T-helper 1 cell treated with Interleukin-12 subunit alpha and Interleukin-12 subunit beta and Interleukin-4 antibody, amounts not matched to agents 30 μg/mL and 1 μg/mL, for 36 hours (primary cell): ENCODE results near the gene ZNF180.
"Not testable (repeated sequence)": the region's sequence is repeated elsewhere in the genome, so short reads cannot be mapped to it uniquely, and the experiment has no call there.

ENCODE experiments used
- H3K27ac Mint-ChIP-seq: one replicate; pipeline ENCODE4 v1.8.0; 2021; ENCODE audit warnings: mild to moderate bottlenecking, mixed read lengths
- H3K27me3 Mint-ChIP-seq: one replicate; pipeline ENCODE4 v1.8.0; 2021; ENCODE audit warnings: low read depth, mixed read lengths
- H3K36me3 Mint-ChIP-seq: one replicate; pipeline ENCODE4 v1.8.0; 2021; ENCODE audit warnings: low read depth, mixed read lengths
- H3K4me1 Mint-ChIP-seq: one replicate; pipeline ENCODE4 v1.8.0; 2021; ENCODE audit warnings: low read depth, mixed read lengths
- H3K4me3 Mint-ChIP-seq: one replicate; pipeline ENCODE4 v1.8.0; 2021; ENCODE audit warnings: mild to moderate bottlenecking, moderate library complexity, mixed read lengths
- H3K9me3 Mint-ChIP-seq: one replicate; pipeline ENCODE4 v1.8.0; 2021; ENCODE audit warnings: mixed read lengths

ZNF180 gene

DNA sequence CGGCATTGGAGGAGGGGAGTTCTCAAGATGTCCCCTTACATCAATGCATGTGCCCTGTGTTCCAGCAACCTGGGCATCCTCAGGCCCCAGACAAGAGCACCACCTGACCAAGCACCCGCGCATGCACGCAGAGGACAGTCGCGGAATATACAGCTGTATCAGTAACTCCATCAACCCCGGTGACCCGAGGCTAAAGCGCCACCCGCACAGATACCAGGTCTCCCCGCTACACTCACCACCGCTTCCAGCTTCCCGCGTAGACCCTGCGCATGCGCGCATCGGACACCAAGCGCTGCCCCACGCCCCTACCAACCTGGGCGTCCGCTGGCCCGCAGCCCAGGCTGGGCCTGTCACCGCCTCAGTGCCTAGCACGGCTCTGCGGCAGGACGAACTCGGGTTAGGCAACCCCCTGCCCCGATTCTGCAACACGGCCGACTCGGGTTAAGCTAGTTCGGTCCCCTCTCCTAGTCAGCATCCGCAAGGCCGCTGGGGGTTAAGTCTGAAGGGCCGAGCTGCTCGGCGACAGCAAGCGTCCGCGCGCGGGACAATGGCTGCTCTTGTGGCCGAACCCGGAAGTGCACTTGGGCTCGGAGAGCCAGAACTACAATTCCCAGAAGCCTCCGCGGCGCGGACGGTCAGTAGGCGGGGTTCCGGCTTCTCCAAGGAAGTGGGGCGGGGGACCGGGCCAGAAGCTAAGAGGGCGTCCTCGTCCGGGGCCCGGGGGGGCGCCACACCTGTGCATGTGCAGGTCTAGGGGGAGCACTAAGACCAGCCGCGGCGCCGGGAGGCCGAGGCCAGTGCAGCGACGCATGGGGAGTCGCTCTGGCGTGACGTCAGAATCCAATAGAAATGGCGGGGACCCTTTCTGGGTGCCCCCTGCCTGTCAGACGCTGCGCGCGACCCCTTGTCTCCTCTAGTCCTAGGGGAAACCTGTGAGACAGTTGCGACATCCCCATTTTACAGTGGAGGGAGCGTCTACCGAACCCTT is at the start of gene ZNF180:
ZNF180 (minus strand) TSS at position 561 of the 988 bp plus-strand sequence. CDS start 3,188 bp downstream, outside the sequence.
- Mint-ChIP-seq H3K9me3 (peaks cover 68% of the 10 kb centered on the region), H3K4me1 (peaks cover 23% of the 10 kb centered on the region), H3K4me3 (peak within 1 kb of the TSS; percentile 95), H3K27ac (peak within 1 kb of the TSS; percentile 88), H3K36me3 (peaks cover 50% of the 10 kb centered on the region), H3K27me3 (peaks cover 2% of the 10 kb centered on the region)

DNA sequence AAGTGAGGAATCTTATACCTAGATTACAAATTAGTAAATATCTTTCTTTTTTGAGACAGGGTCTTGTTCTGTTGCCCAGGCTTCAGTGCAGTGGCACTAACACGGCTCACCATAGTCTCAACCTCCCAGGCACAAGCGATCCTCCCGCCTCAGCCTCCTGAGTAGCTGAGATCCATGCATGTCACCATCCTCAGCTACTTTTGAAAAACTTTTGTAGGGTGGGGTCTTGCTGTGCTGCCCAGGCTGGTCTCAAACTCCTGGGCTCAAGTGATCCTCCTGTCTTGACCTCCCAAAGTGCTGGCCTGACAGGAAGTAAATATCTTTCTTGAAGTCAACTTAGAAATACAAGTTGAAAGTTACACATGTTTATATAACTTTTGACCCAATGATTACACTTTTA is 49.2 kb upstream of the ZNF180 start:
- Mint-ChIP-seq H3K27ac (no peak overlapping the region), H3K36me3 (no peaks in the 10 kb centered on the region), H3K9me3 (peaks cover 43% of the 10 kb centered on the region), H3K4me1 (no peaks in the 10 kb centered on the region), H3K27me3 (no peaks in the 10 kb centered on the region), H3K4me3 (no peak overlapping the region)

DNA sequence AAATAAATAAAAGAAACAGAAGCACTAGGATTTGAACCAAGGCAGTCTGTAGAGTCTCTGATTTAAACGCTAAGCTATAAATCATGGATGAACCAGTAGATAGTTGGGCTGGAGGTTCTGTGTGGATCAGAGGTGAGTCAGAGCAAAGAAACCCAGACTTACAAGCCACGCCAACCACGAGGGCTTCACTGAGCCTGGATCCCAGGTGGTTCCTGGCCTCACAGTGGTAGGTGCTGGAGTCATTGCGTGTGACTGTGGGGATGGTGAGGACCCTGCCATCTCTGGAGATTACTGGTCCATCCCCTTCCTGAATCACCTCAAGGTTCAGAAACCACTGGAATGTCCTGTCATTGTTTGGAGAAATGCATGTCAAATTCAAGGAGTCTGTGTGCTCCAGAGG is 48.4 kb upstream of the ZNF180 start:
- H3K36me3 Mint-ChIP-seq: no peaks in the 10 kb centered on the region
- H3K27ac Mint-ChIP-seq: no peak overlapping the region
- H3K4me3 Mint-ChIP-seq: no peak overlapping the region
- peaks cover 50% of the 10 kb centered on the region for H3K9me3 Mint-ChIP-seq
- no peaks in the 10 kb centered on the region for H3K27me3 Mint-ChIP-seq
- H3K4me1 Mint-ChIP-seq: no peaks in the 10 kb centered on the region

DNA sequence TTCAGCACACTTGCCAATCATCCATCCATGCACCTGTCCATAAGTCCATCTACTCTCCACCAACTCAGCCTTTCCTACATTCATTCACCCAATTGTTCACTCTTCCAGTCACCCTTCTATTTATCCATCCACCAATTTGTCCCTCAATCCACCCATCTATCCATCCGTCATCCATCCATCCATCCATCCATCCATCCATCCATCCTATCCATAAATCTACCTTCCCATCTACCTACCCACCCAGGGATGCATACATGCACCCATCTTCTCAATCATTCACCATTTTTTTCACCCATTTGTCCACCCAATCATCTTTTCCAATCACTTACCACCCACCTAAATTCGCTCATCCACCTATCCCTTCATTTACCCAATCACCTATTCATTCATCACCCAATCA is 43.7 kb upstream of the ZNF180 start:
- no peaks in the 10 kb centered on the region for H3K36me3 Mint-ChIP-seq
- no peaks in the 10 kb centered on the region for H3K4me1 Mint-ChIP-seq
- no peaks in the 10 kb centered on the region for H3K27me3 Mint-ChIP-seq
- no peak overlapping the region for H3K4me3 Mint-ChIP-seq
- no peak overlapping the region for H3K27ac Mint-ChIP-seq
- peaks cover 60% of the 10 kb centered on the region for H3K9me3 Mint-ChIP-seq

DNA sequence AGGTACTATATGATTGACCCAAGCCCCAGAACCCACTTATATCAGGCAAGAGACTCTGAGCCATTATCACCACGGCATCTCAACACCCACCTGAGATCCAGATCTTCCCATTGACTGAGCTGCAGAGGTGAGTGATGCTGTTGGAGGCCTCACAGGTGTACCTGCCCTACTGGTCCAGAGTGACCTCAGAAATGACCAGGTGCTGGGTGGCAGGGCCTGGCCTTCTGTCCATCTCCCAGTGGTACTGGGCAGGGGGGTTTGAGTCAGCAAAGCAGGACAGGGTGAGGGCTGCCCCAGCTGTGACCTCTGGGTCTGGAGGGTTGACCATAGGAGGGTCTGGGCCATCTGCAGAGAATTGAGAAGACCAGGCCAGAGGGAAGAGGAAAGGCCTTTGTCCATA is 42.3 kb upstream of the ZNF180 start:
- peaks cover 58% of the 10 kb centered on the region for H3K9me3 Mint-ChIP-seq
- no peak overlapping the region for H3K27ac Mint-ChIP-seq
- no peaks in the 10 kb centered on the region for H3K4me1 Mint-ChIP-seq
- H3K27me3 Mint-ChIP-seq: no peaks in the 10 kb centered on the region
- H3K4me3 Mint-ChIP-seq: no peak overlapping the region
- no peaks in the 10 kb centered on the region for H3K36me3 Mint-ChIP-seq

DNA sequence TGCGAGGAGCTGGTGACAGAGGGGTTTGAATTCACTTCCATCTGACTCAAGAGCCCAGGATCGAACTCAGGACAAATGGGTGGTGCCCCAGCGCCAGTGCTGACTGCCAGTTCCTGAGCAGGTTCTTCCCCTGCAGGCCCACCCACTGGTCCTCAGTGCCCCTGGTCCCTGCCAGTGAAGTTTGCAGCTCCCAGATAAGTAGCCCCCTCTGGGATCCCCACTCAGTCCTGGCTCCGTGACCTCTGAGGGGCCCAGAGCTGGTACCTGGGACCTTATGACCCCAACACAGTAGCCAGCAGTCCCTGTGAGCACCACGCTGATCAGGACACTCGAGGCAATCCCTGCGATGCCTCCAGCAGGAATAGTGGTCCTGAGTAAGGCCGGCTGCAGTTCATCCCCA is 40.4 kb upstream of the ZNF180 start:
- H3K27ac Mint-ChIP-seq: no peak overlapping the region
- H3K27me3 Mint-ChIP-seq: no peaks in the 10 kb centered on the region
- H3K9me3 Mint-ChIP-seq: peaks cover 60% of the 10 kb centered on the region
- no peaks in the 10 kb centered on the region for H3K36me3 Mint-ChIP-seq
- H3K4me3 Mint-ChIP-seq: no peak overlapping the region
- no peaks in the 10 kb centered on the region for H3K4me1 Mint-ChIP-seq

DNA sequence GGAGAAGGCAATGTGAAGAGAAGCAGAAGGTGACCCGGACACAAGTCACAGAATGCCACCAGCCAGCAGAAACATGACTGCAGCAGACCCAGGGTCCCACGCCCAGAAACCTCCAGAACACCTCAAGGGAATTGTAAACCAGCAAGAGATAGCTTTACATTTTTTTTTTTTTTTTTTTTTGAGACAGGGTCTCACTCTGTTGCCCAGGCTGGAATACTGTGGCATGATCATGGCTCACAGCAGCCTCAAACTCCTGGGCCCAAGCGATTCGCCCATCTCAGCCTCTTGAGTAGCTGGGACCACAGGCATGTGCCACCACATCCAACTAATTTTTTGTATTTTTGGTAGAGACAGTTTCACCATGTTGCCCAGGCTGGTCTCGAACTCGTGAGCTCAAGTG is 39.7 kb upstream of the ZNF180 start:
- H3K36me3 Mint-ChIP-seq: no peaks in the 10 kb centered on the region
- H3K27ac Mint-ChIP-seq: no peak overlapping the region
- no peaks in the 10 kb centered on the region for H3K27me3 Mint-ChIP-seq
- H3K9me3 Mint-ChIP-seq: peaks cover 66% of the 10 kb centered on the region
- H3K4me3 Mint-ChIP-seq: no peak overlapping the region
- H3K4me1 Mint-ChIP-seq: no peaks in the 10 kb centered on the region

DNA sequence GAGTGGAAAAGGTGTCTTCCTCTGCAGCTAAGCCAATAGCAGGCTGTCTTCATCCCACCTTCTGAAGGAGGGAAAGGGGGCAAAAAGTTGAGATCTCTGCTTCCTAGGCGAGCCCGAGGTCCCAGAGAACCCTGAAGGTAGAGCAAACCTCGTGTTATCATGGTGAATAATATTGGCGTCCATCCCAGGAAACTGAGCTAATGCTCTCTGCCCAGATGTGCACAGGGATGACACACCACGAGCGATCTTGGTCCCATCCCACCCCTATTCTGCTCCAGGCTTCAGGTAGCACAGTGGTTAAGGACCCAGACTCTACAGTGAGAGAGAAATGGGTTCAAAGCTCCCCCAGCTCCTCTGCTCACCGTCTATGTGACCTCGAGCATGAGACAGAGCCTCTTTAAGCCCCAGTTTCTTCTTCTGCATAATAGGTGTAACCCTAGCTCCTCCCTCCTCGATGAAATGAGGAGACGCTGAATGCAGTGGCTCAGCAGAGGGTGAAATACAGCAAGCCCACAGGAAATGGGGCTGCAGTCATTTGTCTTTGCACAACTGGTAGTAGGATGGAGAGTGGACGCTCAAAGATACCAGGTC is 39.0 kb upstream of the ZNF180 start:
- Mint-ChIP-seq H3K4me1 (no peaks in the 10 kb centered on the region), H3K4me3 (no peak overlapping the region), H3K27me3 (no peaks in the 10 kb centered on the region), H3K9me3 (peaks cover 62% of the 10 kb centered on the region), H3K27ac (no peak overlapping the region), H3K36me3 (no peaks in the 10 kb centered on the region)

DNA sequence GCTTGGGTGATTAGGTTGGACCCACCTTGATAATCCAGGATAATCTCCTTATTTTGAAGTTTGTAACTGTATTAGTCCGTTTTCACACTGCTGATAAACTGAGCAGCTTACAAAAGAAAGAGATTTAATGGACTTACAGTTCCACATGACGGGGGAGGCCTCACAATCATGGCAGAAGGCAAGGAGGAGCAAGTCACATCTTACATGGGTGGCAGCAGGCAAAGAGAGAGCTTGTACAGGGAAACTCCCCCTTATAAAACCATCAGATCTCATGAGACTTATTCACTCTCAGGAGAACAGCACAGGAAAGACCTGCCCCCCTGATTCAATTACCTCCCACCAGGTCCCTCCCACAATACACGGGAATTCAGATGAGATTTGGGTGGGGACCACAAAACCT is 35.0 kb upstream of the ZNF180 start:
- not testable (repeated sequence) for H3K27me3 Mint-ChIP-seq, H3K27ac Mint-ChIP-seq, H3K4me3 Mint-ChIP-seq, H3K4me1 Mint-ChIP-seq, H3K36me3 Mint-ChIP-seq
- H3K9me3 Mint-ChIP-seq: peaks cover 48% of the 10 kb centered on the region

DNA sequence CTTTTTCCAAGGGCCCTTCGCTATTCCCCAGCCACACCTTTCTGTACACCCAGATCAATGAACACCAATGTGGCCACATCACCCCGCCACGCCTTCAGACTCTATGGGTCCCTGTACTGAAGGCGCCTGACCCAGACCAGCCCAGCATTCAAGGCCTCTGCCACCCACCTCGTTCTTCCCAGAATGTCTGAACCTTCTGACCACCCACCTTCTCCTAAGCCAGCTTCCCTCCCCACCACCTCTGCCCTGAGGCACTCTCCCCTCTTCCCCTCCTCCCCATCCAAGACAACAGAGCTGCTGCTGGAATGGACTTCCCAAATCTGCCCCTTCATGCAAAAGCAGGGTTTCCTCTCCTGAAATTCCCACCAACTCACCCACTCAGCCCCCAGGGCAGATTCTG is 32.5 kb upstream of the ZNF180 start:
- no peak overlapping the region for H3K4me3 Mint-ChIP-seq
- H3K4me1 Mint-ChIP-seq: no peaks in the 10 kb centered on the region
- no peak overlapping the region for H3K27ac Mint-ChIP-seq
- H3K9me3 Mint-ChIP-seq: peaks cover 52% of the 10 kb centered on the region
- H3K36me3 Mint-ChIP-seq: peaks cover 3% of the 10 kb centered on the region
- H3K27me3 Mint-ChIP-seq: no peaks in the 10 kb centered on the region

DNA sequence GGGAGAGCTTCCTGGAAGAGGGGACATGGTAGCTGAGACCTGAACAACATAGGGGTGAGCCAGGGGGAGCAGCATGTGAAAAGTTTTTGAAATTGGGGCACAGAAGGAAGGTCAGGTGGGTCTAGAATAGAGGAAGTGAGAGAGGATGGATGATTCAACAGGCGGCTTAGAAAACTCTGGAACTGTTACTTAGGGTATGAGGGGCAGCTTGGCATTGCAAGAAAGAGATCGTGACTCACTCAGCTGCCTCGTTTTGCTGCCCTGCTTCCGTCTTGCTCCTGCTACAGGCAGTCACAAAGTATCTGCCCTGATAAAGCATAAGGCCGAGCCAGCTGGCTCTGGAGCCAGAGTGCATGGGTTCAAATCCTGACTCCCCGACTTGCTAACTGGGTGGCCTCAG is 30.5 kb upstream of the ZNF180 start:
- Mint-ChIP-seq H3K36me3 (peaks cover 3% of the 10 kb centered on the region), H3K27ac (no peak overlapping the region), H3K4me1 (no peaks in the 10 kb centered on the region), H3K4me3 (no peak overlapping the region), H3K27me3 (no peaks in the 10 kb centered on the region), H3K9me3 (peaks cover 50% of the 10 kb centered on the region)

DNA sequence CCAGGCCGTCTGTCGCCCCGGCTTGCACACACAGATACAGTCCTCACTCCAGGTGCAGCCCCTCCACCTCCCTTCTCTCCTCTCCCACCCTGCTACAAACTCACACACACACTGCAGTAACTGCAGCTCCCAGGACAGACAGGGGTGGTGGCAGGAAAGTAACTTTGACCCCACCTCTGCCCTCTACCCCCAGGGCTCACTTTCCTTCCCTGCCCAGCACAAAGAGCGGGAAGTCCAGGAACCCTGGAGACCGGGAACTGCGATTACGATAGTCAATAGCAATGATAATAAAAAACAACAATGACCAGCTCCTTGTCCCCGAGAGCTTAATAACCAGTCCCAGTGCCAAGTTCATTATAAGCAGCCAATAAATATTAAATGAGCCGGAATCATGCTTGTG is 29.2 kb upstream of the ZNF180 start, which contains the start of gene CEACAM20:
CEACAM20 (minus strand) TSS at position 140 of the 400 bp plus-strand sequence. CDS start 166 bp downstream, outside the sequence.
- no peak within 1 kb of the TSS for H3K27ac Mint-ChIP-seq
- no peaks in the 10 kb centered on the region for H3K4me1 Mint-ChIP-seq
- no peaks in the 10 kb centered on the region for H3K27me3 Mint-ChIP-seq
- no peak within 1 kb of the TSS for H3K4me3 Mint-ChIP-seq
- H3K9me3 Mint-ChIP-seq: peaks cover 45% of the 10 kb centered on the region
- H3K36me3 Mint-ChIP-seq: peaks cover 3% of the 10 kb centered on the region

DNA sequence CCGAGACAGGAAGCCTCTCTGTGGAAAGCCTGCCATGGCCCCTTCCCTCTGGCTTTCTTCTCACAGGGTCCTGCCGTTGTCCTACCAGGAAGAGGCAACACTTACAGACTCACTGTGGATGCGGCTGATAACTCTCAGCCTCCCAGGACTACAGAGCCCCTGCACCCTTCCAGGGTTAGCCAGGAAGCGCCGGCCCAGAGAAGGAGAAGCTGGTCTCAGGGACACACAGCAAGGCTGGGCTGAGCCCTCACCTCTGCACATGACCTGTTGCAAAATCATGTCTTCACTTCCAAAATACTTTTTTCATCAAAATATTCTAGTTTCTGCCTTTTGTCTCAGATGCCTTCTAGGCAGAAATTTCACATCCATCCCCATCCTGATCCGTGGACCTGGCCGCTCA is 27.2 kb upstream of the ZNF180 start:
- no peak overlapping the region for H3K27ac Mint-ChIP-seq
- peaks cover 42% of the 10 kb centered on the region for H3K9me3 Mint-ChIP-seq
- no peak overlapping the region for H3K4me3 Mint-ChIP-seq
- H3K36me3 Mint-ChIP-seq: peaks cover 3% of the 10 kb centered on the region
- no peaks in the 10 kb centered on the region for H3K27me3 Mint-ChIP-seq
- no peaks in the 10 kb centered on the region for H3K4me1 Mint-ChIP-seq

DNA sequence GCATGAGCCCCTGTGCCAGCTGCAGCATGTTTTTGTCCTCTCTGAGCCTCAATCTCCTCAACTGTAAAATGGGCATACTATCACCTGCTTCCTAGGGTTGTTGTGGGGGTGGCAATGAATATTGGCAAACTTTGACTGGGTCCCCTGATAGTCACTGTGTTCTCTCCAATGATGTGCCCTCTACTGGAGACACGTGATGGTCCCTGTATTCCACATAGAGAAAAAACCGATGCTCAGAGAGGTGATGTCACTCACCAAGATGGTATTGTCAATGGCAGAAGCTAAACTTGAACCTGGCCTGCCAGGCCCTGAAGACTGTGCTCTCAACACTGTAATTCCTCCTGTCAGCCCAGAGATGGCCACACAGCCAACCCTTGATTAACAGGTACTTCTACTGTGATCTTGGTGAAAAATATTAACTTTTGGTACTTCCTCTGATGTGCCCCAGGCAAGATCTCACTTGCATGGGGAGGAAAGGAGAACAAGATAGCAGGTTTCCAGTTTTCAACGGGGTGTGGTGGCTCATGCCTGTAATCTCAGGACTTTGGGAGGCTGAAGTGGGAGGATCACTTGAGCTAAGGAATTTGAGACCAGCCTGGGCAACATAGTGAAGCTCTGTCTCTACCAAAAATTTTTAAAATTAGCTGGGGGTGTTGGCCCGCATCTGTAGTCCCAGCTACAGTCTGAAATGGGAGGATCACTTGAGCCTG is 25.6 kb upstream of the ZNF180 start:
- H3K36me3 Mint-ChIP-seq: peaks cover 3% of the 10 kb centered on the region
- no peaks in the 10 kb centered on the region for H3K4me1 Mint-ChIP-seq
- peaks cover 40% of the 10 kb centered on the region for H3K9me3 Mint-ChIP-seq
- no peaks in the 10 kb centered on the region for H3K27me3 Mint-ChIP-seq
- no peak overlapping the region for H3K27ac Mint-ChIP-seq
- H3K4me3 Mint-ChIP-seq: no peak overlapping the region
